WTC11 (cell line): ENCODE data around the gene ZNF341. TPM values are rescaled to one million over a fixed set of nuclear protein-coding genes. Genes with fewer than 3 reads are reported as not detected.

Experiments
- ATAC-seq: fragments of 200-7000 bp; cut with Tn5 transposase; 2 replicates; pipeline ENCODE4 v1.10.0; 2021; ENCODE audit warnings: mild to moderate bottlenecking, moderate library complexity
- CTCF ChIA-PET: fragments of 300-600 bp; sonication (Branson Sonifier 250); formaldehyde crosslinking; loops from one replicate; lab custom pipeline; 2021; ENCODE audit warnings: antibody characterized with exemption; lab: Charles Lee
- POLR2A ChIA-PET: fragments of 350-600 bp; sonication (Branson Sonifier 250); formaldehyde crosslinking; loops from one replicate; lab custom pipeline; 2021; ENCODE audit warnings: antibody characterized with exemption; lab: Charles Lee
- DNase-seq: peaks from one replicate; pipeline ENCODE4 v3.0.0; 2021; ENCODE audit warnings: low spot score
- H3K27ac Mint-ChIP-seq: 2 replicates; pipeline ENCODE4 v1.8.0; 2021; ENCODE audit warnings: mixed read lengths
- H3K27me3 Mint-ChIP-seq: 2 replicates; pipeline ENCODE4 v1.8.0; 2021; ENCODE audit warnings: low read depth, mild to moderate bottlenecking, moderate library complexity, mixed read lengths
- H3K36me3 Mint-ChIP-seq: 2 replicates; pipeline ENCODE4 v1.8.0; 2021; ENCODE audit warnings: mixed read lengths
- H3K4me1 Mint-ChIP-seq: 2 replicates; pipeline ENCODE4 v1.8.0; 2022; ENCODE audit warnings: mixed read lengths
- H3K4me3 Mint-ChIP-seq: 2 replicates; pipeline ENCODE4 v1.8.0; 2021; ENCODE audit warnings: mild to moderate bottlenecking, moderate library complexity, mixed read lengths
- H3K9me3 Mint-ChIP-seq: 2 replicates; pipeline ENCODE4 v1.8.0; 2021; ENCODE audit warnings: mixed read lengths
- ATF1 ChIP-seq: sonication (generic); formaldehyde crosslinking; IDR thresholded peaks from 2 replicates; pipeline ENCODE4 v1.8.1; 2023; ENCODE audit warnings: mild to moderate bottlenecking, moderate library complexity, missing genetic modification reagents
- CREB1 ChIP-seq: sonication (generic); formaldehyde crosslinking; IDR thresholded peaks from 2 replicates; pipeline ENCODE4 v1.8.0; 2023; ENCODE audit warnings: mild to moderate bottlenecking, missing genetic modification reagents
- FOXJ3 ChIP-seq: sonication (generic); formaldehyde crosslinking; IDR thresholded peaks from 2 replicates; pipeline ENCODE4 v1.9.0; 2021; ENCODE audit warnings: missing genetic modification reagents, mild to moderate bottlenecking, borderline replicate concordance
- IRF2 ChIP-seq: sonication (generic); formaldehyde crosslinking; IDR thresholded peaks from 2 replicates; pipeline ENCODE4 v1.8.0; 2022; ENCODE audit warnings: low read depth, missing genetic modification reagents, borderline replicate concordance
- JUN ChIP-seq: sonication (generic); formaldehyde crosslinking; IDR thresholded peaks from 2 replicates; pipeline ENCODE4 v1.8.0; 2023; ENCODE audit warnings: mild to moderate bottlenecking, missing genetic modification reagents
- NFYB ChIP-seq: sonication (generic); formaldehyde crosslinking; conservative IDR thresholded peaks from 2 replicates; pipeline ENCODE4 v1.8.0; 2022; ENCODE audit warnings: low read depth, missing genetic modification reagents
- OVOL2 ChIP-seq: fragments of 250-450 bp; sonication (Bioruptor Pico); IDR thresholded peaks from 2 replicates; pipeline ENCODE4 v1.9.0; 2021; ENCODE audit warnings: mild to moderate bottlenecking, borderline replicate concordance
- PRRX2 ChIP-seq: fragments of 250-450 bp; sonication (Bioruptor Pico); IDR thresholded peaks from 2 replicates; pipeline ENCODE4 v1.8.0; 2021; ENCODE audit warnings: mild to moderate bottlenecking
- SP1 ChIP-seq: sonication (generic); formaldehyde crosslinking; conservative IDR thresholded peaks from 2 replicates; pipeline ENCODE4 v1.8.1; 2022; ENCODE audit warnings: missing genetic modification reagents
- TCF7 ChIP-seq: sonication (generic); formaldehyde crosslinking; IDR thresholded peaks from 2 replicates; pipeline ENCODE4 v1.8.0; 2022; ENCODE audit warnings: mild to moderate bottlenecking, low read depth, missing genetic modification reagents, moderate library complexity
- ZNF138 ChIP-seq: sonication (generic); formaldehyde crosslinking; conservative IDR thresholded peaks from 2 replicates; pipeline ENCODE4 v1.8.1; 2022; ENCODE audit warnings: mild to moderate bottlenecking, moderate library complexity, missing genetic modification reagents
- ZNF219 ChIP-seq: sonication (generic); formaldehyde crosslinking; IDR thresholded peaks from 2 replicates; pipeline ENCODE4 v1.8.0; 2023; ENCODE audit warnings: missing genetic modification reagents, mild to moderate bottlenecking, borderline replicate concordance
- ZNF263 ChIP-seq: sonication (generic); formaldehyde crosslinking; IDR thresholded peaks from 2 replicates; pipeline ENCODE4 v1.8.1; 2022; ENCODE audit warnings: low read depth, mild to moderate bottlenecking, moderate library complexity, missing genetic modification reagents
- ZNF317 ChIP-seq: sonication (generic); formaldehyde crosslinking; IDR thresholded peaks from 2 replicates; pipeline ENCODE4 v1.8.1; 2023; ENCODE audit warnings: low read depth, mild to moderate bottlenecking, moderate library complexity, missing genetic modification reagents, borderline replicate concordance
- ZNF671 ChIP-seq: fragments of 250-450 bp; sonication (Bioruptor Pico); IDR thresholded peaks from 2 replicates; pipeline ENCODE4 v1.8.0; 2021; ENCODE audit warnings: mild to moderate bottlenecking
- total RNA-seq: library from RNA; stranded (reverse); gene quantifications from 3 replicates; pipeline ENCODE4 v1.2.3, GENCODE V29; 2021
- TF ChIP-seq, protein P1 (sequence below): sonication (generic); formaldehyde crosslinking; IDR thresholded peaks from 2 replicates; pipeline ENCODE4 v1.8.1; 2023; ENCODE audit warnings: mild to moderate bottlenecking, missing genetic modification reagents, moderate library complexity
- TF ChIP-seq, protein P2 (sequence below): sonication (generic); formaldehyde crosslinking; IDR thresholded peaks from 2 replicates; pipeline ENCODE4 v1.8.0; 2022; ENCODE audit warnings: mild to moderate bottlenecking, missing genetic modification reagents
- TF ChIP-seq, protein P3 (sequence below): fragments of 250-450 bp; sonication (Bioruptor Pico); IDR thresholded peaks from 2 replicates; pipeline ENCODE4 v2.1.2; 2022; ENCODE audit warnings: mild to moderate bottlenecking, moderate library complexity
- TF ChIP-seq, protein P4 (sequence below): sonication (generic); formaldehyde crosslinking; IDR thresholded peaks from 2 replicates; pipeline ENCODE4 v1.8.0; 2022; ENCODE audit warnings: missing genetic modification reagents
- TF ChIP-seq, protein P5 (sequence below): sonication (generic); formaldehyde crosslinking; IDR thresholded peaks from 2 replicates; pipeline ENCODE4 v1.8.1; 2022; ENCODE audit warnings: missing genetic modification reagents, borderline replicate concordance

The ZNF341 gene
- total RNA-seq, 1 experiment from 2014 or later: 9.6 TPM

DNA sequence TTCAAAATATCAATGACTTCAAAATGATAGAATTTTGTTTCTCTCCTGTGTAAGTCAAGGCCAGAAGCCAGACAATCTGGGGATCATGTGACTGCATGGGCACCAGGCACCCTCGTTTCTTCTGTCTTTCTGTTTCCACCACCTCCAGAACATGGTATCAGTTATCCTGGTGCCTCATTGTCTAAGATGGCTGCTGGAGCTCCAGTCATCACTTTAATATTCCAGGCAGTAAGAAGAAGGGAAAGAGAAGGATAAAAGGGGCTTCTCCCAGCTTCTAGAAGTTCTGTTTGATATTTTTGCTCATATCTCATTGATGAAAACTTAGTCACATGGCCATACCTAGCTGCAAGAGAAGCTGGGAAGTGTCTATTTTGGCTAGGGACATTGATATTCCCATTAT lies 25.7 kb downstream of the ZNF341 start (continued):
- no peak for TF ChIP-seq TCF7 (CRISPR knock-in tag)
- TF ChIP-seq, protein P1, sequence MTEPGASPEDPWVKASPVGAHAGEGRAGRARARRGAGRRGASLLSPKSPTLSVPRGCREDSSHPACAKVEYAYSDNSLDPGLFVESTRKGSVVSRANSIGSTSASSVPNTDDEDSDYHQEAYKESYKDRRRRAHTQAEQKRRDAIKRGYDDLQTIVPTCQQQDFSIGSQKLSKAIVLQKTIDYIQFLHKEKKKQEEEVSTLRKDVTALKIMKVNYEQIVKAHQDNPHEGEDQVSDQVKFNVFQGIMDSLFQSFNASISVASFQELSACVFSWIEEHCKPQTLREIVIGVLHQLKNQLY: no peak
- TF ChIP-seq, all 79 proteins: peak for 0

DNA sequence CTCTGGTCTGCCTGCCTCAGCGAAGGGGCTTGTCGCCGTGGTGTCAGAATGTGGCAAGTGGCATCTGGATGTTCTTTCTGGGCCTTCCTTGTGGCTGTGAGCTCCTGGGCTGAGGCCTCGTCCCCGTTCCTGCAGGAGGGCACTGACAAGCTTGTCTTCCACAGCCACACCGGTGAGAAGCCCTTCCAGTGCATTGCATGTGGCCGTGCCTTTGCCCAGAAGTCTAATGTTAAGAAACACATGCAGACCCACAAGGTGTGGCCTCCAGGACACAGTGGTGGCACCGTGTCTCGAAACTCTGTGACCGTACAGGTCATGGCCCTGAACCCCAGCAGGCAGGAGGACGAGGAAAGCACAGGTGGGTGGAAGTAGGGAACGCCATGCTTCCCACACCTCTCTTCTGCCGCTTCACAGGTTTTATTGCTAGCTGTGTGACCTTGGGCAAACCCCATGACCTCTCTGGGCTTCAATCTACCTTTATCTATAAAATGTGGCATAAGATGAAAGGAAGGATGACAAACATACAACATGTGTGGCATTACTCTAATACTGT lies 30.0 kb downstream of the ZNF341 start:
- H3K27ac Mint-ChIP-seq: no peak overlapping the region
- H3K4me1 Mint-ChIP-seq: no peaks in the 10 kb centered on the region
- ATAC-seq: no peak
- TF ChIP-seq, protein P2, sequence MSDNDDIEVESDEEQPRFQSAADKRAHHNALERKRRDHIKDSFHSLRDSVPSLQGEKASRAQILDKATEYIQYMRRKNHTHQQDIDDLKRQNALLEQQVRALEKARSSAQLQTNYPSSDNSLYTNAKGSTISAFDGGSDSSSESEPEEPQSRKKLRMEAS: no peak
- TF ChIP-seq JUN: no peak
- H3K4me3 Mint-ChIP-seq: no peak overlapping the region
- no peaks in the 10 kb centered on the region for H3K27me3 Mint-ChIP-seq
- H3K36me3 Mint-ChIP-seq: peaks cover 17% of the 10 kb centered on the region
- peaks cover 6% of the 10 kb centered on the region for H3K9me3 Mint-ChIP-seq
- DNase-seq: no peak
- ChIA-PET CTCF (interaction anchor here (1.0 kb wide), 1 partner anchor 30 kb away, joined by 3 read pairs; no protein-coding TSS in a partner anchor), POLR2A (no interaction called here)

DNA sequence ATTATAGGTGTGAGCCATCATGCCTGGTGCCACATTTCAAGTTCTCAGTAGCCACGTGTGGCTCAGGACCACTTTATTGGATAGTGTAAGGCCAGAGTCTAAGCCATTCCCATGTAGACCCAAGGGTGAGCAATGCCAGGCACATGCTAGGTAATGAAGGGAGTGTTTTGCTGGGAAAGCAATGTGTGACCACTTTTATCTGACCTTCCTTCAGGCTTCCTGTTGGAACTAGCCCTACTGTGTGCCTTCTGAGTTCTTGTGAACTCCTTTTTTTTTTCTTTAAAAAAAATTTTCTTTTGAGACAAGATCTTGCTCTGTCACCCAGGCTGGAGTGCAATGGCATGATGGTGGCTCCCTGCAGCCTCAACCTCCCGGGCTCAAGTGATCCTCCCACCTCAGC lies 33.3 kb downstream of the ZNF341 start:
- Mint-ChIP-seq H3K4me1 (peaks cover 7% of the 10 kb centered on the region), H3K36me3 (peaks cover 14% of the 10 kb centered on the region), H3K9me3 (no peaks in the 10 kb centered on the region), H3K27me3 (no peaks in the 10 kb centered on the region), H3K27ac (no peak overlapping the region), H3K4me3 (no peak overlapping the region)
- CTCF ChIA-PET: no interaction called here
- ATAC-seq (no peak), DNase-seq (no peak)
- POLR2A ChIA-PET: no interaction called here
- TF ChIP-seq, protein P3, sequence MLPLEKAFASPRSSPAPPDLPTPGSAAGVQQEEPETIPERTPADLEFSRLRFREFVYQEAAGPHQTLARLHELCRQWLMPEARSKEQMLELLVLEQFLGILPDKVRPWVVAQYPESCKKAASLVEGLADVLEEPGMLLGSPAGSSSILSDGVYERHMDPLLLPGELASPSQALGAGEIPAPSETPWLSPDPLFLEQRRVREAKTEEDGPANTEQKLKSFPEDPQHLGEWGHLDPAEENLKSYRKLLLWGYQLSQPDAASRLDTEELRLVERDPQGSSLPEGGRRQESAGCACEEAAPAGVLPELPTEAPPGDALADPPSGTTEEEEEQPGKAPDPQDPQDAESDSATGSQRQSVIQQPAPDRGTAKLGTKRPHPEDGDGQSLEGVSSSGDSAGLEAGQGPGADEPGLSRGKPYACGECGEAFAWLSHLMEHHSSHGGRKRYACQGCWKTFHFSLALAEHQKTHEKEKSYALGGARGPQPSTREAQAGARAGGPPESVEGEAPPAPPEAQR (CRISPR knock-in tag): no peak
- no peak for TF ChIP-seq ZNF317 (CRISPR knock-in tag)
- TF ChIP-seq JUN: no peak

DNA sequence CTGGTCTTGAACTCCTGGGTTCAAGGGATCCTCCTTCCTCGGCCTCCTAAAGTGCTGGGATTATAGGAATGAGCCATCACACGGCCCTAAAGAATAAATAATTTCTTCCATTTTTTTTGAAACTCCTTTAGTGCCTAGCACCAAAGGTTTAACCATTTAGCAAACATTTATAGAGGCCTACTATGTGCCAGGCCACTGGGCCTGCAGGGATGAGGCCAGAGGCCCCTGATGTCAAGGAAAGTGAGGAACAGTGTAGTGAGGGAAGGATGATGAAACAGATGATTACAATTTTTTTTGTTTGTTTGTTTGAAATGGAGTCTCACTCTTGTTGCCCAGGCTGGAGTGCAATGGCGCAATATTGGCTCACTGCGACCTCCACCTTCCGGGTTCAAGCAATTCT lies 33.8 kb downstream of the ZNF341 start:
- no peaks in the 10 kb centered on the region for H3K9me3 Mint-ChIP-seq
- ATAC-seq: no peak
- H3K4me3 Mint-ChIP-seq: no peak overlapping the region
- H3K27me3 Mint-ChIP-seq: no peaks in the 10 kb centered on the region
- H3K36me3 Mint-ChIP-seq: peaks cover 14% of the 10 kb centered on the region
- peaks cover 7% of the 10 kb centered on the region for H3K4me1 Mint-ChIP-seq
- CTCF ChIA-PET: no interaction called here
- no peak for DNase-seq
- POLR2A ChIA-PET: no interaction called here
- H3K27ac Mint-ChIP-seq: no peak overlapping the region
- TF ChIP-seq ZNF317 (CRISPR knock-in tag): no peak

DNA sequence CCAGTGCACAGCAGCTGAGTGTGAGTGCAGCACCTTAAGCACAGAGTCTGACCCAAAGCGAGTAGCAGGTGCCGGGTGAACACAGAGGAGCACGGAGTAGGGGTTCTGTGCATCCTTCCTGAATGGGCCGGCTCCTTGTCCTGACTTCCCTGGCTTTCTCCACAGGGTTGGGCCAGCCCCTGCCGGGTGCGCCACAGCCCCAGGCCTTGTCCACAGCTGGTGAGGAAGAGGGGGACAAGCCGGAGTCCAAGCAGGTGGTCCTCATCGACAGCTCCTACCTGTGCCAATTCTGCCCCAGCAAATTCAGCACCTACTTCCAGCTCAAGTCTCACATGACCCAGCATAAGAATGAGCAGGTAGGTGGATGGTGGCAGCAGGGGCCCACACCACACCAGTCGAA lies 34.9 kb downstream of the ZNF341 start:
- Mint-ChIP-seq H3K27me3 (no peaks in the 10 kb centered on the region), H3K4me1 (peaks cover 7% of the 10 kb centered on the region), H3K36me3 (peaks cover 14% of the 10 kb centered on the region), H3K27ac (no peak overlapping the region), H3K4me3 (no peak overlapping the region), H3K9me3 (no peaks in the 10 kb centered on the region)
- DNase-seq: no peak
- POLR2A ChIA-PET: interaction anchor here (0.5 kb wide), 1 partner anchor 46 kb away, joined by 4 read pairs; no protein-coding TSS in a partner anchor
- CTCF ChIA-PET: interaction anchor here (0.6 kb wide), 1 partner anchor 148 kb away, joined by 3 read pairs; no protein-coding TSS in a partner anchor
- no peak for ATAC-seq
- no peak for TF ChIP-seq NFYB (CRISPR knock-in tag)
- TF ChIP-seq CREB1 (CRISPR knock-in tag): no peak
- no peak for TF ChIP-seq IRF2 (CRISPR knock-in tag)
- TF ChIP-seq ZNF263 (CRISPR knock-in tag): no peak
- no peak for TF ChIP-seq TCF7 (CRISPR knock-in tag)
- TF ChIP-seq, protein P4, sequence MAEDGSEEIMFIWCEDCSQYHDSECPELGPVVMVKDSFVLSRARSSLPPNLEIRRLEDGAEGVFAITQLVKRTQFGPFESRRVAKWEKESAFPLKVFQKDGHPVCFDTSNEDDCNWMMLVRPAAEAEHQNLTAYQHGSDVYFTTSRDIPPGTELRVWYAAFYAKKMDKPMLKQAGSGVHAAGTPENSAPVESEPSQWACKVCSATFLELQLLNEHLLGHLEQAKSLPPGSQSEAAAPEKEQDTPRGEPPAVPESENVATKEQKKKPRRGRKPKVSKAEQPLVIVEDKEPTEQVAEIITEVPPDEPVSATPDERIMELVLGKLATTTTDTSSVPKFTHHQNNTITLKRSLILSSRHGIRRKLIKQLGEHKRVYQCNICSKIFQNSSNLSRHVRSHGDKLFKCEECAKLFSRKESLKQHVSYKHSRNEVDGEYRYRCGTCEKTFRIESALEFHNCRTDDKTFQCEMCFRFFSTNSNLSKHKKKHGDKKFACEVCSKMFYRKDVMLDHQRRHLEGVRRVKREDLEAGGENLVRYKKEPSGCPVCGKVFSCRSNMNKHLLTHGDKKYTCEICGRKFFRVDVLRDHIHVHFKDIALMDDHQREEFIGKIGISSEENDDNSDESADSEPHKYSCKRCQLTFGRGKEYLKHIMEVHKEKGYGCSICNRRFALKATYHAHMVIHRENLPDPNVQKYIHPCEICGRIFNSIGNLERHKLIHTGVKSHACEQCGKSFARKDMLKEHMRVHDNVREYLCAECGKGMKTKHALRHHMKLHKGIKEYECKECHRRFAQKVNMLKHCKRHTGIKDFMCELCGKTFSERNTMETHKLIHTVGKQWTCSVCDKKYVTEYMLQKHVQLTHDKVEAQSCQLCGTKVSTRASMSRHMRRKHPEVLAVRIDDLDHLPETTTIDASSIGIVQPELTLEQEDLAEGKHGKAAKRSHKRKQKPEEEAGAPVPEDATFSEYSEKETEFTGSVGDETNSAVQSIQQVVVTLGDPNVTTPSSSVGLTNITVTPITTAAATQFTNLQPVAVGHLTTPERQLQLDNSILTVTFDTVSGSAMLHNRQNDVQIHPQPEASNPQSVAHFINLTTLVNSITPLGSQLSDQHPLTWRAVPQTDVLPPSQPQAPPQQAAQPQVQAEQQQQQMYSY (CRISPR knock-in tag): no peak
- no peak for TF ChIP-seq PRRX2
- no peak for TF ChIP-seq OVOL2
- TF ChIP-seq FOXJ3: no peak
- TF ChIP-seq, protein P5, sequence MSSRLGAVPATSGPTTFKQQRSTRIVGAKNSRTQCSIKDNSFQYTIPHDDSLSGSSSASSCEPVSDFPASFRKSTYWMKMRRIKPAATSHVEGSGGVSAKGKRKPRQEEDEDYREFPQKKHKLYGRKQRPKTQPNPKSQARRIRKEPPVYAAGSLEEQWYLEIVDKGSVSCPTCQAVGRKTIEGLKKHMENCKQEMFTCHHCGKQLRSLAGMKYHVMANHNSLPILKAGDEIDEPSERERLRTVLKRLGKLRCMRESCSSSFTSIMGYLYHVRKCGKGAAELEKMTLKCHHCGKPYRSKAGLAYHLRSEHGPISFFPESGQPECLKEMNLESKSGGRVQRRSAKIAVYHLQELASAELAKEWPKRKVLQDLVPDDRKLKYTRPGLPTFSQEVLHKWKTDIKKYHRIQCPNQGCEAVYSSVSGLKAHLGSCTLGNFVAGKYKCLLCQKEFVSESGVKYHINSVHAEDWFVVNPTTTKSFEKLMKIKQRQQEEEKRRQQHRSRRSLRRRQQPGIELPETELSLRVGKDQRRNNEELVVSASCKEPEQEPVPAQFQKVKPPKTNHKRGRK: no peak
- TF ChIP-seq ATF1 (CRISPR knock-in tag): no peak
- TF ChIP-seq ZNF219 (CRISPR knock-in tag): no peak
- no peak for TF ChIP-seq SP1 (CRISPR knock-in tag)
- TF ChIP-seq ZNF138 (CRISPR knock-in tag): no peak
- TF ChIP-seq ZNF671 (CRISPR knock-in tag): no peak
